Measurements from ENCODE around the gene FAIM2. TPM values are rescaled to one million over a fixed set of nuclear protein-coding genes. Genes with fewer than 3 reads are reported as not detected.

The FAIM2 gene
- total RNA-seq, 1 experiment from 2014 or later: not detected

DNA sequence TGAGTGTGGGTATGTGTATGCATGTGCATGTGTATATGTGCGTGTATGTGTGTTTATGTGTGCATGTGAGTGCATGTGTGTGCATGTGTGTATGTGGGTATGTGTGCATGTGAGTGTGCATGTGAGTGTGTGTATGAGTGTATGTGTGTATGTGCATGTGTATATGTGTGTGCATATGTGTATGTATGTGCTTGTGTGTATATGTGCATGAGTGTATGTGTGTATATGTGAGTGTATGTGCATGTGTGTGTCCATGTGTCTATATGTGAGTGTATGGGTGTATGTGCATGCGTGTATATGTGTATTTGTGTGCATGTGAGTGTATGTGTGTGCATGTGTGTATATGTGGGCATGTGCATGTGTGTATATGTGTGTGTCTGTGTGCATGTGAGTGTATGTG is 25.7 kb downstream of the FAIM2 start:
- H3K27me3 Mint-ChIP-seq (ENCODE audit: unreplicated experiment): peaks cover 8% of the 10 kb centered on the region
- no peak for DNase-seq
- CTCF ChIA-PET: no interaction called here

DNA sequence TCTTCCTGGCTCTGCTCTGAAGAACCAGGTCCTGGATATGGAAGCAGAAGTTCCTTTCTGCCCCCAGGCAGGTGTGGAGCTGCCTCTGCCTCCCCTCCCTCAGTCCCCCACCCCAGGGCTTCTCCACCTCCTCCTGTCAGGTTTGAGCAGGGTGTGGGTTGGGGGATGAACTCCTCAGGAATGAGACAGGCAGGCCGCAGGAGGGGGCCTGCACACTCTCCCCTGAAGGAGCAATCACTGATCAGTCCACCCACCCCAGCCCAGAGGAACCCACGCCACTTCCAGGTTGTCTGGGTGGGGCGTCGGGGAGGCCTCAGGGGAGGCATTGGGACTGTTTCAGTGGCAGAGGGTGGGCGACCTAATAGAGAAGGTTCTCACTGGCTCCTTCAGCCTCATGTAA is 26.6 kb downstream of the FAIM2 start:
- intact Hi-C loops (cut with micrococcal nuclease; ENCODE audit: unreplicated experiment): no loop called here
- Mint-ChIP-seq H3K36me3 (ENCODE audit: insufficient read depth, unreplicated experiment) (no peaks in the 10 kb centered on the region), H3K27ac (ENCODE audit: unreplicated experiment) (no peak overlapping the region), H3K4me3 (ENCODE audit: low read depth, unreplicated experiment) (no peak overlapping the region), H3K27me3 (ENCODE audit: unreplicated experiment) (no peaks in the 10 kb centered on the region), H3K4me1 (ENCODE audit: low read depth, unreplicated experiment) (no peaks in the 10 kb centered on the region), H3K9me3 (ENCODE audit: low read depth, unreplicated experiment) (peaks cover 7% of the 10 kb centered on the region)
- TF ChIP-seq, protein P1, sequence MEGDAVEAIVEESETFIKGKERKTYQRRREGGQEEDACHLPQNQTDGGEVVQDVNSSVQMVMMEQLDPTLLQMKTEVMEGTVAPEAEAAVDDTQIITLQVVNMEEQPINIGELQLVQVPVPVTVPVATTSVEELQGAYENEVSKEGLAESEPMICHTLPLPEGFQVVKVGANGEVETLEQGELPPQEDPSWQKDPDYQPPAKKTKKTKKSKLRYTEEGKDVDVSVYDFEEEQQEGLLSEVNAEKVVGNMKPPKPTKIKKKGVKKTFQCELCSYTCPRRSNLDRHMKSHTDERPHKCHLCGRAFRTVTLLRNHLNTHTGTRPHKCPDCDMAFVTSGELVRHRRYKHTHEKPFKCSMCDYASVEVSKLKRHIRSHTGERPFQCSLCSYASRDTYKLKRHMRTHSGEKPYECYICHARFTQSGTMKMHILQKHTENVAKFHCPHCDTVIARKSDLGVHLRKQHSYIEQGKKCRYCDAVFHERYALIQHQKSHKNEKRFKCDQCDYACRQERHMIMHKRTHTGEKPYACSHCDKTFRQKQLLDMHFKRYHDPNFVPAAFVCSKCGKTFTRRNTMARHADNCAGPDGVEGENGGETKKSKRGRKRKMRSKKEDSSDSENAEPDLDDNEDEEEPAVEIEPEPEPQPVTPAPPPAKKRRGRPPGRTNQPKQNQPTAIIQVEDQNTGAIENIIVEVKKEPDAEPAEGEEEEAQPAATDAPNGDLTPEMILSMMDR (IDR thresholded peaks at IDR 0.05; ENCODE audit: unreplicated experiment): no peak
- BruUV-seq (replicated peaks): no TSS peak
- CTCF ChIA-PET: no interaction called here
- no peak for DNase-seq

More for the DNA sequence above, 25.7 kb downstream of the FAIM2 start:
- TF ChIP-seq, protein P1 (IDR thresholded peaks at IDR 0.05; ENCODE audit: unreplicated experiment): no peak
- intact Hi-C loops (cut with micrococcal nuclease; ENCODE audit: unreplicated experiment): no loop called here
- no TSS peak for BruUV-seq (replicated peaks)
- Mint-ChIP-seq H3K27ac (ENCODE audit: unreplicated experiment) (no peak overlapping the region), H3K36me3 (ENCODE audit: insufficient read depth, unreplicated experiment) (no peaks in the 10 kb centered on the region), H3K9me3 (ENCODE audit: low read depth, unreplicated experiment) (peaks cover 7% of the 10 kb centered on the region), H3K4me3 (ENCODE audit: low read depth, unreplicated experiment) (no peak overlapping the region), H3K4me1 (ENCODE audit: low read depth, unreplicated experiment) (no peaks in the 10 kb centered on the region)

DNA sequence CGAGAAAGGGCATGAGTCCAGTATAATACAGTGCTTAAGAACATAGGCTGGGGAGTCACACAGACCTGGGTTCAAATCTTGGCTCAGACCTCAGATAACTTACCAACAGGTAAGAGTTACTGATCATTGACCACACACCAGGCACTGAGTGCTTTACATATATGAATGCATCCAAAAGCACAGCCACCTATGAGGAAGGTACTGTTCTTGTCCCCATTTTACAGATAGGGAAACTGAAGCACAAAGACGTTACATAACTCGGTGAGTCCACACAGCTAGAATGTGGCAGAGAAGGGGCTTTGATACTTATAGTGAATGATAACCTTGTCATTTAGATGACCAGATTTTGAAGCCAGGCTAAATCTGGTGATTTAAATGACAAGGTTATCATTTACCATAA is 27.6 kb downstream of the FAIM2 start:
- H3K4me1 Mint-ChIP-seq (ENCODE audit: low read depth, unreplicated experiment): no peaks in the 10 kb centered on the region
- TF ChIP-seq, protein P1 (IDR thresholded peaks at IDR 0.05; ENCODE audit: unreplicated experiment): no peak
- intact Hi-C loops (cut with micrococcal nuclease; ENCODE audit: unreplicated experiment): no loop called here
- H3K27me3 Mint-ChIP-seq (ENCODE audit: unreplicated experiment): no peaks in the 10 kb centered on the region
- no TSS peak for BruUV-seq (replicated peaks)
- CTCF ChIA-PET: no interaction called here
- no peak overlapping the region for H3K4me3 Mint-ChIP-seq (ENCODE audit: low read depth, unreplicated experiment)
- H3K9me3 Mint-ChIP-seq (ENCODE audit: low read depth, unreplicated experiment): peaks cover 7% of the 10 kb centered on the region
- no peak for DNase-seq
- H3K27ac Mint-ChIP-seq (ENCODE audit: unreplicated experiment): no peak overlapping the region
- no peaks in the 10 kb centered on the region for H3K36me3 Mint-ChIP-seq (ENCODE audit: insufficient read depth, unreplicated experiment)

DNA sequence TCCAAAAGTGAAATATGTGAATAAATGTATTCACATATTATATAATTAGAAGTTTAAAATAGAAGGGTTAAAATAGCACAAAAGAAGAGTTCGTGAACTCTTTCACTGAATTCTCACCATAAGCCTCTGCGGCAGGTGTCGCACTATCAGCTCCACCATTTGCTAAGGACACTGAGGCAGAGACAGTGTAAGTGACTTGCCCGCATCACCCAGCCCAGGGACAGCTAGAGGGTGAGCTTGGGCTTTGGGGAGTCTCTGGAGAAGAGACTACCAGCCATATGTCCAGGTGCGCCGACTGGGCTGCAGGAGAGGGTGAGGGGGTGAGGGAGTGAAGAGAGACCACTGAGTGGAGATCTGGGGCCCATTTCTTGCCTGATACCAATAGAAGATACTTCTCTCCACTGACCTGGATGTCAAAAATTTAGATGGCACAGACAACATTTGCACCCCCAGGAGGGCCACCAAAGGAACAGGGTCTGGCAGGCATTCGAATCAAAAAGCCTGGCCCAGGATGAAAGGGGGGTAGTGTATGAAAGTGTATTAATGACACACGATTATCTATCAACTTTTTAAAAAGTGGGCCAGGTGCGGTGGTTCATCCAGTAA is 28.5 kb downstream of the FAIM2 start:
- H3K4me3 Mint-ChIP-seq (ENCODE audit: low read depth, unreplicated experiment): no peak overlapping the region
- CTCF ChIA-PET: interaction anchor here (0.5 kb wide), 1 partner anchor 807 kb away, joined by 9 read pairs; no protein-coding TSS in a partner anchor
- H3K4me1 Mint-ChIP-seq (ENCODE audit: low read depth, unreplicated experiment): no peaks in the 10 kb centered on the region
- BruUV-seq (replicated peaks): no TSS peak
- H3K36me3 Mint-ChIP-seq (ENCODE audit: insufficient read depth, unreplicated experiment): no peaks in the 10 kb centered on the region
- no peak overlapping the region for H3K27ac Mint-ChIP-seq (ENCODE audit: unreplicated experiment)
- DNase-seq: no peak
- peaks cover 4% of the 10 kb centered on the region for H3K9me3 Mint-ChIP-seq (ENCODE audit: low read depth, unreplicated experiment)
- no peaks in the 10 kb centered on the region for H3K27me3 Mint-ChIP-seq (ENCODE audit: unreplicated experiment)
- intact Hi-C loops (cut with micrococcal nuclease; ENCODE audit: unreplicated experiment): no loop called here
- TF ChIP-seq, protein P1 (IDR thresholded peaks at IDR 0.05; ENCODE audit: unreplicated experiment): no peak
